ENCODE results near the gene THADA. TPM values are rescaled to one million over a fixed set of nuclear protein-coding genes. Genes with fewer than 3 reads are reported as not detected.
"Not testable (repeated sequence)": the region's sequence is repeated elsewhere in the genome, so short reads cannot be mapped to it uniquely, and the experiment has no call there.

THADA gene
- total RNA-seq, 1 donor from 2014 or later = 51.4 TPM

GRCh38 chr2:43540021-43540779 is 55.6 kb downstream of the THADA start:
- no peak for TF ChIP-seq CTCF (IDR thresholded peaks at IDR 0.05)
- Mint-ChIP-seq H3K4me3 (no peak overlapping the region), H3K27ac (no peak overlapping the region), H3K9me3 (no peaks in the 10 kb centered on the region), H3K27me3 (no peaks in the 10 kb centered on the region), H3K36me3 (ENCODE audit: low read depth) (peaks cover 22% of the 10 kb centered on the region), H3K4me1 (peaks cover 29% of the 10 kb centered on the region)
- ChIA-PET CTCF (interaction anchor here (0.7 to 3.5 kb wide), 7 partner anchors 16 to 711 kb away, joined by 3 to 32 read pairs (median 7); no protein-coding TSS in a partner anchor), POLR2A (interaction anchor here (0.5 to 0.6 kb wide), 3 partner anchors 37 to 1013 kb away, joined by 3 to 7 read pairs (median 3); no protein-coding TSS in a partner anchor)
- DNase-seq (no peak), ATAC-seq (ENCODE audit: low read depth) (no peak)
- intact Hi-C loops (cut with micrococcal nuclease) = loop anchor here (5.0 kb wide), 1 partner anchor 413 kb away; no protein-coding TSS in a partner anchor

DNA sequence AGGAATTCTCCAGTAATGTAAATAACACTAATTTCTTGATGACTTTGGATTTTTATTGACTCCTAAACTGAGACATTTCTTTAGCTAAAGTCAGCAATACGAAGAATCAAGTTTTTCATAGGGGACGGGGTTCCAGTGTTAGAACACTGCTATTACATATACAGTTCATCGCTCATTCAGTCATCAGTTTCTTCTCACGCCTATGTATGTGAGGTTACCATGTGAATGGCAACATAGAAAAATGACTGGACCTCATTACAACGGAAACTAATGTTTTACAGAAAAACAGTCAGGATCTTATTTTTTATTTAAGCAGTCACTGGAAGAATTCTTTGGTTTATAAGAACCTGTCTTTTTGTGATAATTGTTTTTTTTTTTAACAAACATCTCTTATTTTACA is 56.4 kb downstream of the THADA start:
- CTCF ChIA-PET = interaction anchor here (0.7 to 3.5 kb wide), 4 partner anchors 38 to 592 kb away, joined by 3 to 32 read pairs (median 7); no protein-coding TSS in a partner anchor
- H3K4me3 Mint-ChIP-seq = no peak overlapping the region
- no peaks in the 10 kb centered on the region for H3K27me3 Mint-ChIP-seq

DNA sequence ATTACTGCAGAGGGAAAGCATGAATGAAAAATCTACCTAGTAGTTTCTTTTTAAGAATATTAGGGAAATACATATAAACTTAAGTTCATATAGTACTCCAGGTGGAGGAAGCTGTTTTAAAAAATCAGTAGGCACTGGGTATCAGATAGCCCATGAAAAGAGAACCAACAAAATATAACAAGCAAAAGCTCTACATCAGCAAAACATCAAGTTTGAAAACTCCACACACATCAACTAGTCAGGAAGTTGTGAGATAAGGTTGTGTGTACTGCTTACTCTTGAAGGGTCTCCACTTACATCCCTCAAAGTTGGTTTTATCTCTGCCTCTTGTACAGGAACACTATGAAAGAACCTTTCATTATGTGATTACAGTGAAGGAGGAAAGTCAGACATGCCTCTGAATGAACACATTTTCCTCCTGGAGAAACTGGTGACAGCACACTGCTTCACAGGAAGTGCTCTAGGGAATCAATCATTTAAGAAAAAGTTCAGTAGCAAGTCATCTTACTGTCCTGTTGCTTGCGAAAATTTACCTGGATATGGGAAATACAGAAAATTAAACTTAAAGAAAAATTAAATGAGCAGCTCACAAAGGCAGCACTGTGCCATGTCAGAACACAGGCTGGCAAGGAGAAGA is 57.7 kb downstream of the THADA start:
- Mint-ChIP-seq H3K4me1 (peaks cover 29% of the 10 kb centered on the region), H3K27me3 (no peaks in the 10 kb centered on the region), H3K36me3 (ENCODE audit: low read depth) (peaks cover 32% of the 10 kb centered on the region), H3K9me3 (no peaks in the 10 kb centered on the region), H3K4me3 (no peak overlapping the region), H3K27ac (no peak overlapping the region)
- intact Hi-C loops (cut with micrococcal nuclease) = no loop called here
- CTCF ChIA-PET = interaction anchor here (0.7 to 3.0 kb wide), 4 partner anchors 39 to 710 kb away, joined by 3 to 7 read pairs (median 6); no protein-coding TSS in a partner anchor
- POLR2A ChIA-PET = no interaction called here
- TF ChIP-seq CTCF (IDR thresholded peaks at IDR 0.05) = no peak
- DNase-seq (no peak), ATAC-seq (ENCODE audit: low read depth) (no peak)

More for the DNA sequence above, 56.4 kb downstream of the THADA start:
- Mint-ChIP-seq H3K36me3 (ENCODE audit: low read depth) (peaks cover 27% of the 10 kb centered on the region), H3K27ac (no peak overlapping the region), H3K4me1 (peaks cover 29% of the 10 kb centered on the region), H3K9me3 (no peaks in the 10 kb centered on the region)
- POLR2A ChIA-PET = no interaction called here
- intact Hi-C loops (cut with micrococcal nuclease) = no loop called here
- ATAC-seq (ENCODE audit: low read depth) (no peak), DNase-seq (no peak)
- TF ChIP-seq CTCF (IDR thresholded peaks at IDR 0.05) = no peak

- ChIA-PET CTCF (interaction anchor here (1.3 to 3.0 kb wide), 3 partner anchors 53 to 590 kb away, joined by 3 to 7 read pairs (median 4); no protein-coding TSS in a partner anchor), POLR2A (no interaction called here)
- no peaks in the 10 kb centered on the region for H3K27me3 Mint-ChIP-seq
- DNase-seq (no peak), ATAC-seq (ENCODE audit: low read depth) (peak; percentile 40)
- peaks cover 29% of the 10 kb centered on the region for H3K4me1 Mint-ChIP-seq
- intact Hi-C loops (cut with micrococcal nuclease) = no loop called here
- peak overlapping the region; percentile 16 for H3K4me3 Mint-ChIP-seq
- TF ChIP-seq CTCF (IDR thresholded peaks at IDR 0.05) = no peak
- no peaks in the 10 kb centered on the region for H3K9me3 Mint-ChIP-seq
- peaks cover 40% of the 10 kb centered on the region for H3K36me3 Mint-ChIP-seq (ENCODE audit: low read depth)
- peak overlapping the region; percentile 5 for H3K27ac Mint-ChIP-seq
These were observed 58.7 kb downstream of the THADA start for GRCh38 chr2:43537137-43537536.

- DNase-seq = no peak
- H3K36me3 Mint-ChIP-seq (ENCODE audit: low read depth) = peaks cover 36% of the 10 kb centered on the region
- no peak overlapping the region for H3K4me3 Mint-ChIP-seq
- H3K27me3 Mint-ChIP-seq = no peaks in the 10 kb centered on the region
- H3K4me1 Mint-ChIP-seq = peaks cover 28% of the 10 kb centered on the region
- H3K27ac Mint-ChIP-seq = no peak overlapping the region
- ChIA-PET CTCF (no interaction called here), POLR2A (no interaction called here)
- H3K9me3 Mint-ChIP-seq = no peaks in the 10 kb centered on the region
- intact Hi-C loops (cut with micrococcal nuclease) = no loop called here
- ATAC-seq (ENCODE audit: low read depth) = no peak
- no peak for TF ChIP-seq CTCF (IDR thresholded peaks at IDR 0.05)
These were observed 61.3 kb downstream of the THADA start for GRCh38 chr2:43534569-43534968.

DNA sequence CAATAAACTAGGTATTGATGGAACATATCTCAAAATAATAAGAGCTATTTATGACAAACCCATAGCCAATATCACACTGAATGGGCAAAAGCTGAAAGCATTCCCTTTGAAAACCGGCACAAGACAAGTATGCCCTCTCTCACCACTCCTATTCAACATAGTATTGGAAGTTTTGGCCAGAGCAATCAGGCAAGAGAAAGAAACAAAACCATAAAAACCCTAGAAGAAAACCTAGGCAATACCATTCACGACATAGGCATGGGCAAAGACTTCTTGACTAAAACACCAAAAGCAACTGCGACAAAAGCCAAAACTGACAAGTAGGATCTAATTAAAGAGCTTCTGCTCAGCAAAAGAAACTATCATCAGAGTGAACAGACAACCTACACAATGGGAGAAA is 63.3 kb downstream of the THADA start:
- H3K9me3 Mint-ChIP-seq; ATAC-seq (ENCODE audit: low read depth); H3K27ac Mint-ChIP-seq; DNase-seq; intact Hi-C loops (cut with micrococcal nuclease); H3K27me3 Mint-ChIP-seq; CTCF ChIA-PET; H3K4me3 Mint-ChIP-seq; POLR2A ChIA-PET: not testable (repeated sequence)
- Mint-ChIP-seq H3K36me3 (ENCODE audit: low read depth) (peaks cover 34% of the 10 kb centered on the region), H3K4me1 (peaks cover 13% of the 10 kb centered on the region)

Measured in activated B cell treated with CpG ODN at 0.5 μM for 24 hours (primary cell).